ENCODE data around the gene PIP5K1B.

- TF ChIP-seq EZH2 (IDR thresholded peaks at IDR 0.05; ENCODE audit: borderline replicate concordance, low read depth, low read length, poor library complexity, severe bottlenecking) (no peak), CTCF (conservative IDR thresholded peaks at IDR 0.05; ENCODE audit: low read depth, low read length) (no peak)
Measured at GRCh38 chr9:68755051-68755450, 50.0 kb downstream of the PIP5K1B start.
